Gastroesophageal sphincter (tissue), 3 donors: ENCODE measurements around the gene APLF.

Source experiments
- EP300 ChIP-seq: sonication (generic); formaldehyde crosslinking; IDR thresholded peaks from one replicate; pipeline ENCODE4 v1.6.1; 2017; ENCODE audit warnings: antibody characterized with exemption, mild to moderate bottlenecking
- POLR2A ChIP-seq, 2 donors: fragments of 450-650 bp; IDR thresholded peaks; one replicate each; pipeline ENCODE4 v1.6.1; 2017; ENCODE audit warnings: antibody characterized with exemption in 2 of 2, mild to moderate bottlenecking in 2 of 2, moderate library complexity in 1 of 2
- TF ChIP-seq, protein P1 (sequence below), 4 experiments: fragments of 200-600 bp in 2 of 4; fragments of 450-650 bp in 2 of 4; sonication (generic) in 1 of 4; IDR thresholded peaks; one replicate each; pipeline ENCODE4 v1.5.1; 2017 to 2019; ENCODE audit warnings: antibody characterized with exemption in 4 of 4, mild to moderate bottlenecking in 2 of 4, moderate library complexity in 2 of 4

DNA sequence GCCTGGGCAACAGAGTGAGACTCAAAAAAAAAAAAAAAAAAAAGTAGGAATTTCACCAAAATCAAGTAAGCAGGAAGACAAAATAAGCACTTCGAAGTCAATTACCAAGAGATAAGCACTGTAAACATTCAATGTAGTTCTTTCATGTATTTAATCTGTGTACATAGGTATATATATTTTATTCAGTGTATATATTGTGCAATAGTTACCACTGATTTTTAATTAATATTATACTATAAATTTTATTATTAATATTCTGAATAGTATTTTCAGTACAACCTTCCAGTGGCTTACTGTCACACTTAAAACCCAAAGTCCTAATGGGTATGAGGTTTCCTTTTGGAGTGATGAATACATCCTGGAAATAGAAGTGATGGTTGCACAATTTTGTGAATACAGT lies 9.1 kb downstream of the APLF start:
- TF ChIP-seq, protein P1, sequence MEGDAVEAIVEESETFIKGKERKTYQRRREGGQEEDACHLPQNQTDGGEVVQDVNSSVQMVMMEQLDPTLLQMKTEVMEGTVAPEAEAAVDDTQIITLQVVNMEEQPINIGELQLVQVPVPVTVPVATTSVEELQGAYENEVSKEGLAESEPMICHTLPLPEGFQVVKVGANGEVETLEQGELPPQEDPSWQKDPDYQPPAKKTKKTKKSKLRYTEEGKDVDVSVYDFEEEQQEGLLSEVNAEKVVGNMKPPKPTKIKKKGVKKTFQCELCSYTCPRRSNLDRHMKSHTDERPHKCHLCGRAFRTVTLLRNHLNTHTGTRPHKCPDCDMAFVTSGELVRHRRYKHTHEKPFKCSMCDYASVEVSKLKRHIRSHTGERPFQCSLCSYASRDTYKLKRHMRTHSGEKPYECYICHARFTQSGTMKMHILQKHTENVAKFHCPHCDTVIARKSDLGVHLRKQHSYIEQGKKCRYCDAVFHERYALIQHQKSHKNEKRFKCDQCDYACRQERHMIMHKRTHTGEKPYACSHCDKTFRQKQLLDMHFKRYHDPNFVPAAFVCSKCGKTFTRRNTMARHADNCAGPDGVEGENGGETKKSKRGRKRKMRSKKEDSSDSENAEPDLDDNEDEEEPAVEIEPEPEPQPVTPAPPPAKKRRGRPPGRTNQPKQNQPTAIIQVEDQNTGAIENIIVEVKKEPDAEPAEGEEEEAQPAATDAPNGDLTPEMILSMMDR (IDR thresholded peaks at IDR 0.05), result no peak
- no peak for TF ChIP-seq POLR2A (IDR thresholded peaks at IDR 0.05)
- no peak for TF ChIP-seq EP300
